CD14-positive monocyte (primary cell): Measurements from ENCODE around the gene BRD3OS. TPM values are rescaled to one million over a fixed set of nuclear protein-coding genes. Genes with fewer than 3 reads are reported as not detected.

Experiments used
- DNase-seq, 3 donors: peaks; one replicate each; pipeline ENCODE4 v3.0.0-alpha.2; 2011 to 2022
- H2AFZ ChIP-seq: 2 replicates; pipeline ENCODE4 v1.6.0; 2012; ENCODE audit warnings: mild to moderate bottlenecking, low read depth, low read length, inconsistent platforms; ENCODE audit not compliant: insufficient read depth, poor library complexity, severe bottlenecking
- H3K27ac ChIP-seq, 2 donors: 1 replicate in 1 of 2; 2 replicates in 1 of 2; pipeline ENCODE4 v1.5.1; 2012 to 2013; ENCODE audit warnings: low read length in 2 of 2, control low read depth in 1 of 2, inconsistent platforms in 1 of 2, low read depth in 1 of 2, mild to moderate bottlenecking in 1 of 2
- H3K27me3 ChIP-seq, 2 donors: one replicate each; pipeline versions ENCODE4 v1.6.0 to v1.6.1; 2011 to 2013; ENCODE audit warnings: low read length in 2 of 2; ENCODE audit not compliant: control insufficient read depth in 2 of 2, insufficient read depth in 2 of 2
- H3K36me3 ChIP-seq, 2 donors: replicated peaks in 1 of 2; 1 replicate in 1 of 2; 2 replicates in 1 of 2; pipeline versions ENCODE4 v1.5.1 to v1.6.1; 2012 to 2013; ENCODE audit warnings: low read length in 2 of 2, control low read depth in 1 of 2, inconsistent platforms in 1 of 2, mild to moderate bottlenecking in 1 of 2; ENCODE audit not compliant: insufficient read depth in 2 of 2, control insufficient read depth in 1 of 2
- H3K4me1 ChIP-seq, 2 donors: 1 replicate in 1 of 2; 2 replicates in 1 of 2; pipeline versions ENCODE4 v1.5.1 to v1.6.1; 2012 to 2013; ENCODE audit warnings: low read length in 2 of 2, control low read depth in 1 of 2, inconsistent platforms in 1 of 2, mild to moderate bottlenecking in 1 of 2, moderate library complexity in 1 of 2; ENCODE audit not compliant: insufficient read depth in 2 of 2, control insufficient read depth in 1 of 2
- H3K4me2 ChIP-seq: replicated peaks from 2 replicates; pipeline ENCODE3; 2012; ENCODE audit warnings: low read length, moderate library complexity, mild to moderate bottlenecking; ENCODE audit not compliant: poor library complexity, severe bottlenecking; ENCODE audit errors: extremely low read depth
- H3K4me3 ChIP-seq, 3 experiments: fragments of 200-600 bp in 1 of 3; sonication (generic) in 1 of 3; replicated peaks in 1 of 3; 1 replicate in 2 of 3; 2 replicates in 1 of 3; pipeline ENCODE4 v1.5.1; 2011 to 2013; ENCODE audit warnings: low read length in 3 of 3, mild to moderate bottlenecking in 3 of 3, control low read depth in 2 of 3, low read depth in 2 of 3, inconsistent platforms in 1 of 3, moderate library complexity in 1 of 3
- H3K79me2 ChIP-seq: 2 replicates; pipeline ENCODE4 v1.6.0; 2012; ENCODE audit warnings: mild to moderate bottlenecking, control low read depth, inconsistent platforms, low read length, moderate library complexity; ENCODE audit not compliant: insufficient read depth
- H3K9ac ChIP-seq: 2 replicates; pipeline ENCODE4 v1.6.0; 2017; ENCODE audit warnings: low read length, mild to moderate bottlenecking; ENCODE audit not compliant: insufficient read depth, poor library complexity, severe bottlenecking
- H3K9me3 ChIP-seq, 2 donors: replicated peaks in 1 of 2; 1 replicate in 1 of 2; 2 replicates in 1 of 2; pipeline versions ENCODE4 v1.5.1 to v1.6.1; 2012 to 2013; ENCODE audit warnings: low read length in 2 of 2, control low read depth in 1 of 2; ENCODE audit not compliant: control insufficient read depth in 1 of 2, insufficient read depth in 1 of 2
- H4K20me1 ChIP-seq: 2 replicates; pipeline ENCODE4 v1.6.0; 2012; ENCODE audit warnings: mild to moderate bottlenecking, low read length, control low read depth, moderate library complexity; ENCODE audit not compliant: insufficient read depth
- H3K27ac Mint-ChIP-seq, 7 donors: one replicate each; pipeline ENCODE4 v1.8.0; 2020; ENCODE audit warnings: mild to moderate bottlenecking in 7 of 7, mixed read lengths in 7 of 7, moderate library complexity in 6 of 7, inconsistent platforms in 2 of 7
- H3K27me3 Mint-ChIP-seq, 3 donors: one replicate each; pipeline ENCODE4 v1.8.0; 2021 to 2022; ENCODE audit warnings: low read depth in 3 of 3, mild to moderate bottlenecking in 3 of 3, mixed read lengths in 3 of 3, moderate library complexity in 3 of 3, inconsistent platforms in 1 of 3
- H3K36me3 Mint-ChIP-seq, 2 donors: one replicate each; pipeline ENCODE4 v1.8.0; 2020; ENCODE audit warnings: mixed read lengths in 2 of 2, inconsistent platforms in 1 of 2, mild to moderate bottlenecking in 1 of 2
- H3K4me1 Mint-ChIP-seq: one replicate; pipeline ENCODE4 v1.8.0; 2020; ENCODE audit warnings: mild to moderate bottlenecking, mixed read lengths
- H3K4me3 Mint-ChIP-seq, 2 donors: one replicate each; pipeline ENCODE4 v1.8.0; 2020; ENCODE audit warnings: mild to moderate bottlenecking in 2 of 2, mixed read lengths in 2 of 2, moderate library complexity in 1 of 2
- H3K9me3 Mint-ChIP-seq, 7 donors: one replicate each; pipeline ENCODE4 v1.8.0; 2020 to 2022; ENCODE audit warnings: mixed read lengths in 7 of 7, mild to moderate bottlenecking in 6 of 7, moderate library complexity in 6 of 7, inconsistent platforms in 2 of 7
- WGBS: methylation state at CpG from one replicate; pipeline ENCODE4 v1.1.5; 2013; ENCODE audit warnings: missing lambda C conversion rate; ENCODE audit not compliant: insufficient coverage; 5-methylcytosine and 5-hydroxymethylcytosine counted together
- intact Hi-C, 2 donors: fragments of 100-400 bp; cut with micrococcal nuclease; formaldehyde crosslinking; loops; one replicate each; pipeline versions ENCODE4 v1.15.0 to v1.15.1; 2023
- polyA plus RNA-seq, 3 donors: library from polyadenylated mRNA; depleted of rRNA in 1 of 3; unstranded in 2 of 3; stranded (reverse) in 1 of 3; fragments of 300-500 nt in 2 of 3; fragments of >200 nt in 1 of 3; fragmentation: Illumina TruSeq in 2 of 3; gene quantifications; 1 replicate in 2 of 3; 2 replicates in 1 of 3; pipeline ENCODE4 v1.2.3, GENCODE V29; 2012 to 2021
- TF ChIP-seq, protein P1 (sequence below): fragments of 200-600 bp; IDR thresholded peaks from one replicate; pipeline ENCODE4 v1.8.0; 2022; ENCODE audit warnings: antibody characterized with exemption, mild to moderate bottlenecking

The BRD3OS gene
- polyA plus RNA-seq, 3 donors, result 2.9 to 6.8 (median 6.6) TPM

DNA sequence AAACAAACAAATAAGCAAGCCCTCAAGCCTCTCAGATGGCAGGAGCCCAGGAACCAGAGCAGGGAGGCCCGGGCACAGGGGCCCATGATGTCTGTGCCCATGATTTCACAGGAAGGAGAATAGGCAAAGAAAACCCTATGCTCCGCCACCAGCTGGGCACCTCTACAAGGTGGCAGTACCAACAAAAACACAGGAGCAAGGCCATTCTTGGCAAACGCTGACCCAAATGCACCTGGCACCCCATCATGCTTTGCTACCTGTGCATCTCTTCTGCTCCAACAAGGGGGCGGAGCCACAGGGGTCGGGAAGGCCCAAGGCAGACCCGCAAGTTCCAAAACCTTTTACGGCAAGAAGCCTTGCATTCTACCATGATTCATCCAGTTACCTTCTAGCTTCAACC is 39.4 kb downstream of the BRD3OS start:
- peak overlapping the region; percentile 87 to 94 for H3K4me3 Mint-ChIP-seq
- H3K27ac Mint-ChIP-seq, result peak overlapping the region; percentile 22 to 95 (median 93)
- TF ChIP-seq, protein P1, sequence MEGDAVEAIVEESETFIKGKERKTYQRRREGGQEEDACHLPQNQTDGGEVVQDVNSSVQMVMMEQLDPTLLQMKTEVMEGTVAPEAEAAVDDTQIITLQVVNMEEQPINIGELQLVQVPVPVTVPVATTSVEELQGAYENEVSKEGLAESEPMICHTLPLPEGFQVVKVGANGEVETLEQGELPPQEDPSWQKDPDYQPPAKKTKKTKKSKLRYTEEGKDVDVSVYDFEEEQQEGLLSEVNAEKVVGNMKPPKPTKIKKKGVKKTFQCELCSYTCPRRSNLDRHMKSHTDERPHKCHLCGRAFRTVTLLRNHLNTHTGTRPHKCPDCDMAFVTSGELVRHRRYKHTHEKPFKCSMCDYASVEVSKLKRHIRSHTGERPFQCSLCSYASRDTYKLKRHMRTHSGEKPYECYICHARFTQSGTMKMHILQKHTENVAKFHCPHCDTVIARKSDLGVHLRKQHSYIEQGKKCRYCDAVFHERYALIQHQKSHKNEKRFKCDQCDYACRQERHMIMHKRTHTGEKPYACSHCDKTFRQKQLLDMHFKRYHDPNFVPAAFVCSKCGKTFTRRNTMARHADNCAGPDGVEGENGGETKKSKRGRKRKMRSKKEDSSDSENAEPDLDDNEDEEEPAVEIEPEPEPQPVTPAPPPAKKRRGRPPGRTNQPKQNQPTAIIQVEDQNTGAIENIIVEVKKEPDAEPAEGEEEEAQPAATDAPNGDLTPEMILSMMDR, result no peak
- no peaks in the 10 kb centered on the region for H3K36me3 ChIP-seq
- 96% methylated on average over 7 of the region's 7 CpGs for WGBS
- intact Hi-C loops, result loop anchor here (5.0 to 10.0 kb wide), 3 partner anchors 73 to 860 kb away; partner anchors contain the start of genes WDR5 (in 2 of the 2) and RXRA (in 1 of the 2)
- H3K79me2 ChIP-seq, result peaks cover 70% of the 10 kb centered on the region
- H3K27me3 Mint-ChIP-seq, result peaks cover 4 to 10% (median 9%) of the 10 kb centered on the region in 3 donors
- H3K4me2 ChIP-seq, result peak overlapping the region; percentile 89
- no peak overlapping the region for H2AFZ ChIP-seq
- H3K4me1 Mint-ChIP-seq, result peaks cover 69% of the 10 kb centered on the region
- H3K4me1 ChIP-seq, result peaks cover 71 to 77% of the 10 kb centered on the region in 2 donors
- no peaks in the 10 kb centered on the region for H3K9me3 ChIP-seq
- H4K20me1 ChIP-seq, result peaks cover 74% of the 10 kb centered on the region
- H3K27ac ChIP-seq, result peak overlapping the region; percentile 61 to 80
- H3K9ac ChIP-seq, result no peak overlapping the region
- H3K4me3 ChIP-seq, result peak overlapping the region in 1 of 3 experiments; percentile 87
- peaks cover 9 to 20% of the 10 kb centered on the region in 2 donors for H3K36me3 Mint-ChIP-seq
- no peaks in the 10 kb centered on the region for H3K9me3 Mint-ChIP-seq
- peaks cover 0 to 6% of the 10 kb centered on the region in 2 donors for H3K27me3 ChIP-seq
- no peak for DNase-seq

DNA sequence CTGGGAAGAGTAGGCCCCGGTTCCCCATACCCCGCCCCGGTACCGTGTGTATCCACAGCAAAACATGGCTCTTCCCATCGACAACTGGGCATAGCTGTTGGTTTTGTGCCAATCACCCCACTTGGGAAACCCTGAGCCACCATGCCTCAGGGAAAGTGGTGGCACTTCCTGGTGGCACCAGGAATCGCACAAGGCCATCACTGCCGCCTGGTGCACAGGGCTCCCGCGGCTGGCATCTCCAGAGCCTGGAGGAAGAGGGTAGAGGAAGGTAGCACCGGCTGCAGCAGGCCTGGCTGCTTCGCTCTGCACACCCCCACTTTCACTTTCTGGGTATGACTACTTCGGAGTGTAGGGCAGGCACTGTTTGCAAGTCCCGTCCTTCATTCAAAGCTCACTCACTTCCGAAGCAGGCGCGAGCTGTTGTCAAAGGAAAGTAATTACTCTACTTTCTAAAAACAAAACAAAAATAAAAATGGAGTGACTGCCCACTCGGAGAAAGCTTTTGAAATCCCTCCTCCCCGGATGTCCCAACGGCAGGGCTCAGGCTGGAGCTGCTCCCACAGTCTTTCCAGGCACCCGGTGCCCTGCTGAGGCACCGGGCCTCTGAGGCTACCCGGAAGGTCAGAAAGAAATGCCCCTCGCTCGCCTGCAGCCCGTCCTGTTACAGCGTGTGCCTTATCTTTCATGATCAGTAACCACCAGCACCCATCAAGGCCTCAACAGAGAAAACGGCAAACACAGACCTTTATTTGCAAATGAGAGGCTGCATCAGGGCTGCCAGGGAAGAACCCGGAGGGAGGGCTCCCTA is 40.5 kb downstream of the BRD3OS start:
- Histone ChIP-seq H3K9ac (peak overlapping the region; percentile 74), H4K20me1 (peaks cover 63% of the 10 kb centered on the region), H2AFZ (peak overlapping the region; percentile 12), H3K36me3 (no peaks in the 10 kb centered on the region), H3K79me2 (peaks cover 64% of the 10 kb centered on the region), H3K4me1 (peaks cover 60 to 66% of the 10 kb centered on the region in 2 donors), H3K4me3 (peak overlapping the region; percentile 43 to 87 (median 73)), H3K9me3 (no peaks in the 10 kb centered on the region), H3K27ac (peak overlapping the region; percentile 61 to 80), H3K4me2 (peak overlapping the region; percentile 89), H3K27me3 (peaks cover 0 to 17% of the 10 kb centered on the region in 2 donors)
- 4% methylated on average over 18 of the region's 28 CpGs for WGBS
- peak; percentile 58 to 75 (median 69) for DNase-seq
- TF ChIP-seq, protein P1, result no peak
- peak overlapping the region; percentile 88 to 95 (median 93) for H3K27ac Mint-ChIP-seq
- H3K9me3 Mint-ChIP-seq, result no peaks in the 10 kb centered on the region
- peaks cover 58% of the 10 kb centered on the region for H3K4me1 Mint-ChIP-seq
- intact Hi-C loops, result loop anchor here (2.0 to 10.0 kb wide), 4 partner anchors 41 to 859 kb away; partner anchors contain the start of genes WDR5 (in 2 of the 2), BRD3OS (in 1 of the 2) and RXRA (in 1 of the 2)
- H3K27me3 Mint-ChIP-seq, result peaks cover 14 to 21% (median 18%) of the 10 kb centered on the region in 3 donors
- peak overlapping the region; percentile 87 to 94 for H3K4me3 Mint-ChIP-seq
- peaks cover 12 to 18% of the 10 kb centered on the region in 2 donors for H3K36me3 Mint-ChIP-seq
